HepG2 (cell line): ENCODE measurements around the gene MEF2A. TPM values are rescaled to one million over a fixed set of nuclear protein-coding genes. Genes with fewer than 3 reads are reported as not detected.

Experiments used
- ATAC-seq: fragments of 200-7000 bp; cut with Tn5 transposase; 3 replicates; pipeline ENCODE4 v1.9.1; 2020; ENCODE audit warnings: mild to moderate bottlenecking, moderate library complexity
- BruUV-seq: library from RNA; stranded (reverse); fragments of 400-500 nt; replicated peaks from 2 replicates; lab custom pipeline; 2021; lab: Mats Ljungman, UMichigan
- CTCF ChIA-PET: fragments of 300-600 bp; formaldehyde crosslinking; extraction: SDS; loops from one replicate; lab custom pipeline; 2021; ENCODE audit warnings: low total read pairs, inconsistent platforms, low intra/inter-chr PET ratio; lab: Yijun Ruan, JAX
- POLR2A ChIA-PET: fragments of 350-600 bp; sonication (Branson Sonifier 250); formaldehyde crosslinking; loops from one replicate; lab custom pipeline; 2020; ENCODE audit warnings: antibody characterized with exemption, inconsistent platforms; lab: Yijun Ruan, JAX
- DNase-seq: peaks from one replicate; pipeline ENCODE4 v3.0.0-alpha.2; 2015; ENCODE audit warnings: low spot score
- FAIRE-seq: peaks from 3 replicates; lab custom pipeline; 2011; peaks lifted over from hg19 to GRCh38; lab: Jason Lieb, UNC
- H2AFZ ChIP-seq: one replicate; pipeline ENCODE4 v1.6.1; 2011; ENCODE audit warnings: low read length, inconsistent platforms
- H3K27ac ChIP-seq: fragments of 300-600 bp; 3 replicates; pipeline ENCODE4 v1.8.0; 2011; ENCODE audit warnings: mixed run types, mild to moderate bottlenecking, mixed read lengths, low read length, inconsistent platforms; ENCODE audit not compliant: insufficient read depth; ENCODE audit errors: extremely low read length
- H3K27me3 ChIP-seq, 2 experiments: fragments of 200-600 bp in 1 of 2; 2 replicates in 1 of 2; 3 replicates in 1 of 2; pipeline versions ENCODE4 v1.6.0 to v1.8.0; 2011; ENCODE audit warnings: low read length in 2 of 2, mild to moderate bottlenecking in 2 of 2, moderate library complexity in 2 of 2, inconsistent platforms in 1 of 2; ENCODE audit not compliant: insufficient read depth in 2 of 2, control insufficient read depth in 1 of 2
- H3K36me3 ChIP-seq, 2 experiments: fragments of 200-600 bp in 1 of 2; replicated peaks in 1 of 2; 2 replicates in 1 of 2; 3 replicates in 1 of 2; pipeline versions ENCODE4 v1.5.1 to v1.8.0; 2011; ENCODE audit warnings: low read length in 2 of 2, inconsistent platforms in 1 of 2; ENCODE audit not compliant: insufficient read depth in 2 of 2, control insufficient read depth in 1 of 2
- H3K4me1 ChIP-seq: 2 replicates; pipeline ENCODE4 v1.5.1; 2012; ENCODE audit warnings: low read length, inconsistent platforms; ENCODE audit not compliant: insufficient read depth
- H3K4me2 ChIP-seq: 2 replicates; pipeline ENCODE4 v1.6.0; 2011; ENCODE audit warnings: low read depth, low read length, inconsistent platforms
- H3K4me3 ChIP-seq, 3 experiments: fragments of 200-600 bp in 1 of 3; sonication (generic), shearing (Covaris generic) in 1 of 3; replicated peaks in 1 of 3; 2 replicates each; pipeline ENCODE4 v1.5.1; 2011 to 2016; ENCODE audit warnings: low read length in 3 of 3, inconsistent platforms in 2 of 3, low read depth in 2 of 3, mild to moderate bottlenecking in 2 of 3, control low read depth in 1 of 3, mixed read lengths in 1 of 3; ENCODE audit not compliant: insufficient read depth in 1 of 3
- H3K79me2 ChIP-seq: one replicate; pipeline ENCODE4 v1.6.1; 2011; ENCODE audit warnings: low read length, inconsistent platforms; ENCODE audit not compliant: insufficient read depth
- H3K9ac ChIP-seq: 2 replicates; pipeline ENCODE4 v1.6.0; 2011; ENCODE audit warnings: mild to moderate bottlenecking, low read depth, low read length, inconsistent platforms; ENCODE audit not compliant: insufficient read depth
- H3K9me3 ChIP-seq: 2 replicates; pipeline ENCODE4 v1.5.1; 2012; ENCODE audit warnings: mild to moderate bottlenecking, low read length
- H4K20me1 ChIP-seq: 2 replicates; pipeline ENCODE4 v1.6.0; 2011; ENCODE audit warnings: inconsistent platforms, mild to moderate bottlenecking, low read length, moderate library complexity; ENCODE audit not compliant: insufficient read depth
- FLYWCH1 ChIP-seq: sonication (generic); formaldehyde crosslinking; IDR thresholded peaks from 2 replicates; pipeline ENCODE4 v1.8.1; 2023; ENCODE audit warnings: mild to moderate bottlenecking, missing genetic modification reagents
- FOXA3 ChIP-seq: IDR thresholded peaks from 2 replicates; pipeline ENCODE4 v1.6.1; 2016; ENCODE audit warnings: missing genetic modification reagents, missing compliant biosample characterization
- JARID2 ChIP-seq: sonication (generic); formaldehyde crosslinking; IDR thresholded peaks from 2 replicates; pipeline ENCODE4 v1.8.1; 2023; ENCODE audit warnings: missing genetic modification reagents, inconsistent platforms; ENCODE audit not compliant: insufficient replicate concordance
- KDM6A ChIP-seq: IDR thresholded peaks from 2 replicates; pipeline ENCODE4 v1.6.1; 2016; ENCODE audit warnings: low read depth
- KLF6 ChIP-seq: IDR thresholded peaks from 2 replicates; pipeline ENCODE4 v1.8.0; 2016; ENCODE audit warnings: missing biosample characterization, missing genetic modification reagents
- MIER3 ChIP-seq: IDR thresholded peaks from 2 replicates; pipeline ENCODE4 v1.6.1; 2016; ENCODE audit warnings: missing compliant biosample characterization, borderline replicate concordance
- NCOA5 ChIP-seq: sonication (generic); formaldehyde crosslinking; IDR thresholded peaks from 2 replicates; pipeline ENCODE4 v1.4.0; 2020; ENCODE audit warnings: missing genetic modification reagents
- RBM39 ChIP-seq: fragments of 200-400 bp; formaldehyde crosslinking; IDR thresholded peaks from one replicate; pipeline ENCODE4 v1.6.1; 2018; ENCODE audit warnings: antibody characterized with exemption, mild to moderate bottlenecking, low read depth, low read length; ENCODE audit not compliant: poor library complexity, severe bottlenecking
- REPIN1 ChIP-seq: sonication (generic); formaldehyde crosslinking; IDR thresholded peaks from 2 replicates; pipeline ENCODE4 v1.8.0; 2022; ENCODE audit warnings: missing genetic modification reagents, low read depth, mild to moderate bottlenecking, borderline replicate concordance
- ZFY ChIP-seq: sonication (generic); formaldehyde crosslinking; IDR thresholded peaks from 2 replicates; pipeline ENCODE4 v1.4.0; 2020; ENCODE audit warnings: missing genetic modification reagents
- ZMAT3 ChIP-seq: sonication (generic); formaldehyde crosslinking; conservative IDR thresholded peaks from 2 replicates; pipeline ENCODE4 v1.7.0; 2021; ENCODE audit warnings: missing genetic modification reagents
- ZNF263 ChIP-seq: sonication (generic); formaldehyde crosslinking; IDR thresholded peaks from 2 replicates; pipeline ENCODE4 v1.4.0; 2020; ENCODE audit warnings: missing genetic modification reagents
- ZNF558 ChIP-seq: sonication (generic); formaldehyde crosslinking; IDR thresholded peaks from 2 replicates; pipeline ENCODE4 v1.9.0; 2022; ENCODE audit warnings: mild to moderate bottlenecking, missing genetic modification reagents, borderline replicate concordance
- WGBS: methylation state at CpG from one replicate; pipeline ENCODE4 v1.1.6; 2017; ENCODE audit warnings: low lambda C conversion rate; 5-methylcytosine and 5-hydroxymethylcytosine counted together
- in situ Hi-C: cut with HindIII; loops from 2 replicates; pipeline ENCODE4 v1.10.0; 2017; ENCODE audit warnings: low pct_unique_long_range_greater_than_20kb; ENCODE audit not compliant: extremely low pct_ligation_motif_present
- intact Hi-C: fragments of 100-400 bp; cut with micrococcal nuclease; formaldehyde crosslinking; loops from one replicate; pipeline ENCODE4 v1.10.0; 2022; ENCODE audit not compliant: unreplicated experiment
- polyA plus RNA-seq, 8 experiments: library from polyadenylated mRNA; depleted of rRNA in 3 of 8; stranded (reverse) in 7 of 8; unstranded in 1 of 8; fragments of >200 nt; fragmentation: Illumina TruSeq in 4 of 8; extraction: Trizol in 4 of 8; gene quantifications; 2 replicates each; pipeline versions ENCODE4 v1.2.1 to v1.2.3, GENCODE V29; 2011 to 2016; ENCODE audit warnings: low read depth in 4 of 8, missing spikeins in 1 of 8, mixed read lengths in 1 of 8; ENCODE audit not compliant: insufficient read depth in 1 of 8
- total RNA-seq, 5 experiments: library from RNA; depleted of rRNA; stranded (reverse); fragments of >200 nt; fragmentation: Illumina TruSeq; extraction: Trizol; gene quantifications; 2 replicates each; pipeline ENCODE4 v1.2.3, GENCODE V29; 2016; ENCODE audit warnings: low read depth in 1 of 5
- TF ChIP-seq, protein P1 (sequence below): IDR thresholded peaks from 2 replicates; pipeline ENCODE4 v1.6.1; 2016; ENCODE audit warnings: low read depth, borderline replicate concordance
- TF ChIP-seq, protein P2 (sequence below): sonication (generic); formaldehyde crosslinking; IDR thresholded peaks from 2 replicates; pipeline ENCODE4 v1.4.0; 2020; ENCODE audit warnings: missing genetic modification reagents, mild to moderate bottlenecking, borderline replicate concordance
- TF ChIP-seq, protein P3 (sequence below): sonication (generic); formaldehyde crosslinking; IDR thresholded peaks from 2 replicates; pipeline ENCODE4 v1.8.1; 2023; ENCODE audit warnings: mild to moderate bottlenecking, inconsistent platforms, moderate library complexity, missing genetic modification reagents, borderline replicate concordance
- TF ChIP-seq, protein P4 (sequence below): sonication (generic); formaldehyde crosslinking; IDR thresholded peaks from 2 replicates; pipeline ENCODE4 v1.4.0; 2020; ENCODE audit warnings: missing genetic modification reagents, borderline replicate concordance
- TF ChIP-seq, protein P5 (sequence below): sonication (generic); formaldehyde crosslinking; IDR thresholded peaks from 2 replicates; pipeline ENCODE4 v1.4.0; 2020; ENCODE audit warnings: low read depth, mild to moderate bottlenecking, missing genetic modification reagents

The MEF2A gene
- total and polyA plus RNA-seq, 2 of the 13 experiments (the other 11 are each of a cell fraction or from before 2014, with no cell fraction given) = 15.2 to 24.4 TPM

DNA sequence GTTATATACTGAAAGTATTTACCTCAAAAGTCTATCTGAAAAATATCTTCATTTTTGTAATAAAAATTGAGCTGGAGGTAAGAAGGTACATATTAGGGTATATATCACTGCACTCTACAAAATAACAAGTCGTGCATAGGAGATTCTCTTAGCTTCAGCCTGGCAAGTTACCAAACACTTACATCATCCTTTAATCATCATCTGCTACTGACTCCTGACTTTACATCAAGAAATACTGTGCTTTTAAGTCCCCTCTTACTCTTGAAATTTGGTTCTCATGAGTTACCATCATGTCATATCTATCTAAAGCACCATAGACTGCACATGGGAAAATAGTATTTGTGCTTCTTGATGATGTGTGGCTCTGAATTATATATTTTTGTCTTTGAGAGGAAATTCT lies 116.7 kb downstream of the MEF2A start:
- ATAC-seq (no peak), DNase-seq (no peak), FAIRE-seq (no peak)
- no peaks in the 10 kb centered on the region for H3K79me2 ChIP-seq
- H3K9me3 ChIP-seq = peaks cover 15% of the 10 kb centered on the region
- no peak overlapping the region for H3K4me3 ChIP-seq
- H3K9ac ChIP-seq = no peak overlapping the region
- 97% methylated on average over 1 of the region's 1 CpG for WGBS
- no peak overlapping the region for H3K27ac ChIP-seq
- intact Hi-C loops = no loop called here
- no peaks in the 10 kb centered on the region for H4K20me1 ChIP-seq
- H3K36me3 ChIP-seq = peaks cover 5 to 10% of the 10 kb centered on the region in 2 experiments; a peak in 3 of 5 replicates
- no peak overlapping the region for H2AFZ ChIP-seq
- H3K4me1 ChIP-seq = no peaks in the 10 kb centered on the region
- no peak for TF ChIP-seq MIER3
- TF ChIP-seq, protein P1, sequence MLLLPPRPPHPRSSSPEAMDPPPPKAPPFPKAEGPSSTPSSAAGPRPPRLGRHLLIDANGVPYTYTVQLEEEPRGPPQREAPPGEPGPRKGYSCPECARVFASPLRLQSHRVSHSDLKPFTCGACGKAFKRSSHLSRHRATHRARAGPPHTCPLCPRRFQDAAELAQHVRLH (CRISPR knock-in tag) = no peak
- TF ChIP-seq RBM39 = no peak
- TF ChIP-seq, protein P2, sequence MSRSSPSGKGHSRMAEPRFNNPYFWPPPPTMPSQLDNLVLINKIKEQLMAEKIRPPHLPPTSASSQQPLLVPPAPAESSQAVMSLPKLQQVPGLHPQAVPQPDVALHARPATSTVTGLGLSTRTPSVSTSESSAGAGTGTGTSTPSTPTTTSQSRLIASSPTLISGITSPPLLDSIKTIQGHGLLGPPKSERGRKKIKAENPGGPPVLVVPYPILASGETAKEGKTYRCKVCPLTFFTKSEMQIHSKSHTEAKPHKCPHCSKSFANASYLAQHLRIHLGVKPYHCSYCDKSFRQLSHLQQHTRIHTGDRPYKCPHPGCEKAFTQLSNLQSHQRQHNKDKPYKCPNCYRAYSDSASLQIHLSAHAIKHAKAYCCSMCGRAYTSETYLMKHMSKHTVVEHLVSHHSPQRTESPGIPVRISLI (CRISPR knock-in tag) = no peak
- no peak for TF ChIP-seq REPIN1 (CRISPR knock-in tag)
- TF ChIP-seq, protein P3, sequence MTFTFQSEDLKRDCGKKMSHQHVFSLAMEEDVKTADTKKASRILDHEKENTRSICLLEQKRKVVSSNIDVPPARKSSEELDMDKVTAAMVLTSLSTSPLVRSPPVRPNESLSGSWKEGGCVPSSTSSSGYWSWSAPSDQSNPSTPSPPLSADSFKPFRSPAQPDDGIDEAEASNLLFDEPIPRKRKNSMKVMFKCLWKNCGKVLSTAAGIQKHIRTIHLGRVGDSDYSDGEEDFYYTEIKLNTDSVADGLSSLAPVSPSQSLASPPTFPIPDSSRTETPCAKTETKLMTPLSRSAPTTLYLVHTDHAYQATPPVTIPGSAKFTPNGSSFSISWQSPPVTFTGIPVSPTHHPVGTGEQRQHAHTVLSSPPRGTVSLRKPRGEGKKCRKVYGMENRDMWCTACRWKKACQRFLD = no peak
- no peak for TF ChIP-seq ZMAT3
- TF ChIP-seq, protein P4, sequence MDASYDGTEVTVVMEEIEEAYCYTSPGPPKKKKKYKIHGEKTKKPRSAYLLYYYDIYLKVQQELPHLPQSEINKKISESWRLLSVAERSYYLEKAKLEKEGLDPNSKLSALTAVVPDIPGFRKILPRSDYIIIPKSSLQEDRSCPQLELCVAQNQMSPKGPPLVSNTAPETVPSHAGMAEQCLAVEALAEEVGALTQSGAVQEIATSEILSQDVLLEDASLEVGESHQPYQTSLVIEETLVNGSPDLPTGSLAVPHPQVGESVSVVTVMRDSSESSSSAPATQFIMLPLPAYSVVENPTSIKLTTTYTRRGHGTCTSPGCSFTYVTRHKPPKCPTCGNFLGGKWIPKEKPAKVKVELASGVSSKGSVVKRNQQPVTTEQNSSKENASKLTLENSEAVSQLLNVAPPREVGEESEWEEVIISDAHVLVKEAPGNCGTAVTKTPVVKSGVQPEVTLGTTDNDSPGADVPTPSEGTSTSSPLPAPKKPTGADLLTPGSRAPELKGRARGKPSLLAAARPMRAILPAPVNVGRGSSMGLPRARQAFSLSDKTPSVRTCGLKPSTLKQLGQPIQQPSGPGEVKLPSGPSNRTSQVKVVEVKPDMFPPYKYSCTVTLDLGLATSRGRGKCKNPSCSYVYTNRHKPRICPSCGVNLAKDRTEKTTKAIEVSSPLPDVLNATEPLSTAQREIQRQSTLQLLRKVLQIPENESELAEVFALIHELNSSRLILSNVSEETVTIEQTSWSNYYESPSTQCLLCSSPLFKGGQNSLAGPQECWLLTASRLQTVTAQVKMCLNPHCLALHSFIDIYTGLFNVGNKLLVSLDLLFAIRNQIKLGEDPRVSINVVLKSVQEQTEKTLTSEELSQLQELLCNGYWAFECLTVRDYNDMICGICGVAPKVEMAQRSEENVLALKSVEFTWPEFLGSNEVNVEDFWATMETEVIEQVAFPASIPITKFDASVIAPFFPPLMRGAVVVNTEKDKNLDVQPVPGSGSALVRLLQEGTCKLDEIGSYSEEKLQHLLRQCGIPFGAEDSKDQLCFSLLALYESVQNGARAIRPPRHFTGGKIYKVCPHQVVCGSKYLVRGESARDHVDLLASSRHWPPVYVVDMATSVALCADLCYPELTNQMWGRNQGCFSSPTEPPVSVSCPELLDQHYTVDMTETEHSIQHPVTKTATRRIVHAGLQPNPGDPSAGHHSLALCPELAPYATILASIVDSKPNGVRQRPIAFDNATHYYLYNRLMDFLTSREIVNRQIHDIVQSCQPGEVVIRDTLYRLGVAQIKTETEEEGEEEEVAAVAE = no peak
- TF ChIP-seq, protein P5, sequence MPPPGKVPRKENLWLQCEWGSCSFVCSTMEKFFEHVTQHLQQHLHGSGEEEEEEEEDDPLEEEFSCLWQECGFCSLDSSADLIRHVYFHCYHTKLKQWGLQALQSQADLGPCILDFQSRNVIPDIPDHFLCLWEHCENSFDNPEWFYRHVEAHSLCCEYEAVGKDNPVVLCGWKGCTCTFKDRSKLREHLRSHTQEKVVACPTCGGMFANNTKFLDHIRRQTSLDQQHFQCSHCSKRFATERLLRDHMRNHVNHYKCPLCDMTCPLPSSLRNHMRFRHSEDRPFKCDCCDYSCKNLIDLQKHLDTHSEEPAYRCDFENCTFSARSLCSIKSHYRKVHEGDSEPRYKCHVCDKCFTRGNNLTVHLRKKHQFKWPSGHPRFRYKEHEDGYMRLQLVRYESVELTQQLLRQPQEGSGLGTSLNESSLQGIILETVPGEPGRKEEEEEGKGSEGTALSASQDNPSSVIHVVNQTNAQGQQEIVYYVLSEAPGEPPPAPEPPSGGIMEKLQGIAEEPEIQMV = no peak
- TF ChIP-seq ZNF558 (CRISPR knock-in tag) = no peak
- no peak for TF ChIP-seq FOXA3 (CRISPR knock-in tag)
- TF ChIP-seq FLYWCH1 (CRISPR knock-in tag) = no peak
- no peak for TF ChIP-seq NCOA5 (CRISPR knock-in tag)
- TF ChIP-seq KDM6A (CRISPR knock-in tag) = no peak
- no peak for TF ChIP-seq JARID2 (CRISPR knock-in tag)
- TF ChIP-seq ZFY (CRISPR knock-in tag) = no peak
- no peak for TF ChIP-seq ZNF263
- TF ChIP-seq KLF6 = no peak
- ChIA-PET CTCF (no interaction called here), POLR2A (no interaction called here)
- in situ Hi-C loops = no loop called here
- no peaks in the 10 kb centered on the region for H3K27me3 ChIP-seq
- no TSS peak for BruUV-seq
- H3K4me2 ChIP-seq = no peak overlapping the region
